Mammary epithelial cell (primary cell): ENCODE measurements around the gene FAM186B.

Experiments
- CTCF ChIP-seq, 2 donors: IDR thresholded peaks in 1 of 2; conservative IDR thresholded peaks in 1 of 2; 2 replicates each; pipeline ENCODE4 v1.5.1; 2011 to 2012; ENCODE audit warnings: inconsistent platforms in 2 of 2, low read length in 2 of 2, mild to moderate bottlenecking in 2 of 2, control low read depth in 1 of 2, low read depth in 1 of 2; ENCODE audit not compliant: insufficient read depth in 1 of 2; ENCODE audit errors: extremely low read depth in 1 of 2
- EZH2 ChIP-seq: IDR thresholded peaks from 2 replicates; pipeline ENCODE4 v1.6.1; 2012; ENCODE audit warnings: low read length, inconsistent platforms, borderline replicate concordance

GRCh38 chr12:49556391-49557186, 48.9 kb downstream of the FAM186B start:
- TF ChIP-seq CTCF (conservative IDR thresholded peaks at IDR 0.05 in 1 of 2, IDR thresholded peaks at IDR 0.05 in 1 of 2; ENCODE audit: extremely low read depth in 1 of 2, insufficient read depth in 1 of 2, low read depth in 1 of 2, low read length in 2 of 2) (no peak), EZH2 (no peak)
